Stimulated activated naive B cell treated with anti-CD40 and anti-IgM and Interleukin-4, amounts not matched to agents 10 μg/mL and 1 μg/mL and 100 μg/mL, for 72 hours (primary cell): ENCODE measurements around the gene APOBEC3C.
A peak's percentile ranks its signal among the peaks of the same experiment; 100 is the strongest.
"Not testable (repeated sequence)": the region's sequence is repeated elsewhere in the genome, so short reads cannot be mapped to it uniquely, and the experiment has no call there.

Experiments
- ATAC-seq, 2 donors: fragments of 150-1000 bp; cut with Tn5 transposase; replicated peaks; 2 replicates each; pipeline ENCODE4 v1.10.0; 2021; ENCODE audit warnings: moderate library complexity in 1 of 2
- DNase-seq: peaks from one replicate; pipeline ENCODE4 v3.0.0; 2021
- H3K27ac Mint-ChIP-seq: one replicate; pipeline ENCODE4 v1.8.0; 2022; ENCODE audit warnings: mild to moderate bottlenecking, mixed read lengths
- H3K27me3 Mint-ChIP-seq, 2 donors: one replicate each; pipeline ENCODE4 v1.8.0; 2022; ENCODE audit warnings: mixed read lengths in 2 of 2
- H3K36me3 Mint-ChIP-seq, 2 donors: one replicate each; pipeline ENCODE4 v1.8.0; 2022; ENCODE audit warnings: mixed read lengths in 2 of 2, mild to moderate bottlenecking in 1 of 2
- H3K4me1 Mint-ChIP-seq, 2 donors: one replicate each; pipeline ENCODE4 v1.8.0; 2022; ENCODE audit warnings: mixed read lengths in 2 of 2, mild to moderate bottlenecking in 1 of 2
- H3K4me3 Mint-ChIP-seq, 2 donors: one replicate each; pipeline ENCODE4 v1.8.0; 2022; ENCODE audit warnings: mild to moderate bottlenecking in 2 of 2, mixed read lengths in 2 of 2, moderate library complexity in 1 of 2
- H3K9me3 Mint-ChIP-seq, 2 donors: one replicate each; pipeline ENCODE4 v1.8.0; 2022; ENCODE audit warnings: mixed read lengths in 2 of 2, mild to moderate bottlenecking in 1 of 2

The APOBEC3C gene

GRCh38 chr22:38974170-38974825 is 39.8 kb upstream of the APOBEC3C start:
- Mint-ChIP-seq H3K27me3 (peaks cover 9 to 27% of the 10 kb centered on the region in 2 donors), H3K9me3 (peaks cover 0 to 4% of the 10 kb centered on the region in 2 donors), H3K27ac (no peak overlapping the region), H3K36me3 (no peaks in the 10 kb centered on the region), H3K4me3 (no peak overlapping the region), H3K4me1 (peaks cover 0 to 2% of the 10 kb centered on the region in 2 donors)
- no peak for DNase-seq
- ATAC-seq, result no peak

GRCh38 chr22:38974826-38975175 is 39.3 kb upstream of the APOBEC3C start:
- no peak overlapping the region for H3K4me3 Mint-ChIP-seq
- H3K4me1 Mint-ChIP-seq, result peaks cover 0 to 2% of the 10 kb centered on the region in 2 donors
- ATAC-seq (no peak), DNase-seq (no peak)
- H3K27me3 Mint-ChIP-seq, result peaks cover 7 to 24% of the 10 kb centered on the region in 2 donors
- no peak overlapping the region for H3K27ac Mint-ChIP-seq
- peaks cover 0 to 4% of the 10 kb centered on the region in 2 donors for H3K9me3 Mint-ChIP-seq
- H3K36me3 Mint-ChIP-seq, result no peaks in the 10 kb centered on the region

- not testable (repeated sequence) for H3K9me3 Mint-ChIP-seq, H3K27ac Mint-ChIP-seq, DNase-seq, H3K36me3 Mint-ChIP-seq, H3K4me3 Mint-ChIP-seq, ATAC-seq, H3K27me3 Mint-ChIP-seq
- peaks cover 11 to 12% of the 10 kb centered on the region in 2 donors for H3K4me1 Mint-ChIP-seq
Measured at GRCh38 chr22:38977289-38977688, 36.8 kb upstream of the APOBEC3C start.

GRCh38 chr22:38980587-38980986 is 33.5 kb upstream of the APOBEC3C start:
- ATAC-seq, H3K27ac Mint-ChIP-seq, H3K27me3 Mint-ChIP-seq, H3K4me3 Mint-ChIP-seq, H3K36me3 Mint-ChIP-seq, H3K9me3 Mint-ChIP-seq, DNase-seq: not testable (repeated sequence)
- peaks cover 24 to 30% of the 10 kb centered on the region in 2 donors for H3K4me1 Mint-ChIP-seq

- peaks cover 2 to 8% of the 10 kb centered on the region in 2 donors for H3K9me3 Mint-ChIP-seq
- peaks cover 28 to 34% of the 10 kb centered on the region in 2 donors for H3K4me1 Mint-ChIP-seq
- H3K27me3 Mint-ChIP-seq, result peaks cover 0 to 4% of the 10 kb centered on the region in 2 donors
- H3K27ac Mint-ChIP-seq, result peak overlapping the region; percentile 95
- DNase-seq, result no peak
- peaks cover 0 to 4% of the 10 kb centered on the region in 2 donors for H3K36me3 Mint-ChIP-seq
- peak overlapping the region; percentile 85 to 93 for H3K4me3 Mint-ChIP-seq
- peak; percentile 9 to 14 for ATAC-seq
Measured at GRCh38 chr22:38981005-38981991, 32.8 kb upstream of the APOBEC3C start.

- DNase-seq (peak; percentile 81), ATAC-seq (peak; percentile 76 to 81)
- Mint-ChIP-seq H3K27ac (peak within 1 kb of the TSS; percentile 95), H3K36me3 (peaks cover 0 to 4% of the 10 kb centered on the region in 2 donors), H3K27me3 (peaks cover 0 to 4% of the 10 kb centered on the region in 2 donors), H3K4me3 (peak within 1 kb of the TSS; percentile 85 to 93), H3K4me1 (peaks cover 31 to 34% of the 10 kb centered on the region in 2 donors), H3K9me3 (peaks cover 2 to 4% of the 10 kb centered on the region in 2 donors)
Measured at GRCh38 chr22:38981992-38982927, 31.8 kb upstream of the APOBEC3C start, which contains the start of gene APOBEC3B. TSS of gene APOBEC3B (plus strand) at chr22:38982347. CDS start at chr22:38982454, 107 bp downstream.

GRCh38 chr22:38984224-38984623 is 29.8 kb upstream of the APOBEC3C start:
- Mint-ChIP-seq H3K27me3 (no peaks in the 10 kb centered on the region), H3K9me3 (peaks cover 2 to 4% of the 10 kb centered on the region in 2 donors), H3K4me3 (no peak overlapping the region), H3K27ac (no peak overlapping the region), H3K4me1 (peaks cover 31 to 34% of the 10 kb centered on the region in 2 donors), H3K36me3 (peaks cover 0 to 4% of the 10 kb centered on the region in 2 donors)
- no peak for DNase-seq
- ATAC-seq, result no peak

- DNase-seq (peak; percentile 85), ATAC-seq (peak; percentile 81 to 83)
- H3K9me3 Mint-ChIP-seq, H3K27me3 Mint-ChIP-seq, H3K36me3 Mint-ChIP-seq: not testable (repeated sequence)
- Mint-ChIP-seq H3K4me3 (peak overlapping the region; percentile 11 to 37), H3K4me1 (peaks cover 33 to 34% of the 10 kb centered on the region in 2 donors), H3K27ac (peak overlapping the region; percentile 91)
Measured at GRCh38 chr22:38984784-38985757, 29.0 kb upstream of the APOBEC3C start.

- H3K4me3 Mint-ChIP-seq, result peak overlapping the region in 1 of 2 donors; percentile 21
- H3K36me3 Mint-ChIP-seq, result peaks cover 0 to 4% of the 10 kb centered on the region in 2 donors
- peak overlapping the region; percentile 85 for H3K27ac Mint-ChIP-seq
- no peaks in the 10 kb centered on the region for H3K27me3 Mint-ChIP-seq
- DNase-seq, result no peak
- peaks cover 29 to 30% of the 10 kb centered on the region in 2 donors for H3K4me1 Mint-ChIP-seq
- H3K9me3 Mint-ChIP-seq, result peaks cover 2 to 4% of the 10 kb centered on the region in 2 donors
- no peak for ATAC-seq
Measured at GRCh38 chr22:38986629-38987028, 27.4 kb upstream of the APOBEC3C start.

- Mint-ChIP-seq H3K9me3 (peaks cover 2 to 4% of the 10 kb centered on the region in 2 donors), H3K36me3 (peaks cover 0 to 4% of the 10 kb centered on the region in 2 donors), H3K27me3 (no peaks in the 10 kb centered on the region), H3K4me3 (no peak overlapping the region), H3K27ac (peak overlapping the region; percentile 47), H3K4me1 (peaks cover 22 to 23% of the 10 kb centered on the region in 2 donors)
- no peak for DNase-seq
- ATAC-seq, result no peak
Measured at GRCh38 chr22:38987171-38987895, 26.7 kb upstream of the APOBEC3C start.

GRCh38 chr22:38989466-38989865 is 24.6 kb upstream of the APOBEC3C start:
- Mint-ChIP-seq H3K27ac (no peak overlapping the region), H3K4me1 (peaks cover 18 to 21% of the 10 kb centered on the region in 2 donors), H3K9me3 (no peaks in the 10 kb centered on the region), H3K27me3 (peaks cover 9 to 13% of the 10 kb centered on the region in 2 donors), H3K36me3 (no peaks in the 10 kb centered on the region), H3K4me3 (no peak overlapping the region)
- ATAC-seq, result no peak
- DNase-seq, result no peak

GRCh38 chr22:38992871-38993371 is 21.1 kb upstream of the APOBEC3C start:
- peaks cover 5 to 12% of the 10 kb centered on the region in 2 donors for H3K4me1 Mint-ChIP-seq
- H3K9me3 Mint-ChIP-seq, H3K4me3 Mint-ChIP-seq, H3K36me3 Mint-ChIP-seq, H3K27ac Mint-ChIP-seq, DNase-seq: not testable (repeated sequence)
- ATAC-seq, result peak in 1 of 2 donors; percentile 33
- H3K27me3 Mint-ChIP-seq, result peaks cover 21 to 29% of the 10 kb centered on the region in 2 donors
